SK-N-DZ (cell line): Measurements from ENCODE around the gene IFNA17. TPM values are rescaled to one million over a fixed set of nuclear protein-coding genes. Genes with fewer than 3 reads are reported as not detected.
"Not testable (repeated sequence)": the region's sequence is repeated elsewhere in the genome, so short reads cannot be mapped to it uniquely, and the experiment has no call there.

Experiments used
- DNase-seq: peaks from one replicate; pipeline ENCODE4 v3.0.0-alpha.2; 2015; ENCODE audit warnings: low spot score
- polyA plus RNA-seq, 2 experiments: library from polyadenylated mRNA; depleted of rRNA; stranded (reverse); fragments of >200 nt; gene quantifications; 2 replicates each; pipeline ENCODE4 v1.2.3, GENCODE V29; 2014

IFNA17 gene
- not detected in 2 replicates for polyA plus RNA-seq (2014; cell fraction: cytosol; rRNA removed)
- not detected in 2 replicates for polyA plus RNA-seq (2014; cell fraction: nucleus; rRNA removed)

- no peak for DNase-seq
Measured at GRCh38 chr9:21228122-21228521, at the start of gene IFNA17. TSS of gene IFNA17 (minus strand) at chr9:21228222. CDS start at chr9:21228173, 49 bp downstream.

DNA sequence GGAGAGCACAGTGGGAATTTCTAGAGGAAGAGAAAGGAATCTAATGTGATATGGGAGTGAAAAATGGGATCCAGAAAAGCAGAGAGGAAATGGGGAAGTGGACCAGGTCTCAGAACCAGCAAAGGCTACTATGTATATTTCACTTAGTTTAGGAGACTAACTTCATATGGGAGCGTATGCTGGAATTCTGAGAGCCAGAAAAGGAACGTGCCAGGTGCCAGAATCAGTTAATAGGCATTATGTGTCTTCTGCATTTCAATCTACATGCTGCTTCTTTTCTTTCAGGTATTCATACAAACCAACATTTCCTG is 40.3 kb upstream of the IFNA17 start:
- no peak for DNase-seq

GRCh38 chr9:21267485-21268346 is 39.7 kb upstream of the IFNA17 start:
- no peak for DNase-seq

DNA sequence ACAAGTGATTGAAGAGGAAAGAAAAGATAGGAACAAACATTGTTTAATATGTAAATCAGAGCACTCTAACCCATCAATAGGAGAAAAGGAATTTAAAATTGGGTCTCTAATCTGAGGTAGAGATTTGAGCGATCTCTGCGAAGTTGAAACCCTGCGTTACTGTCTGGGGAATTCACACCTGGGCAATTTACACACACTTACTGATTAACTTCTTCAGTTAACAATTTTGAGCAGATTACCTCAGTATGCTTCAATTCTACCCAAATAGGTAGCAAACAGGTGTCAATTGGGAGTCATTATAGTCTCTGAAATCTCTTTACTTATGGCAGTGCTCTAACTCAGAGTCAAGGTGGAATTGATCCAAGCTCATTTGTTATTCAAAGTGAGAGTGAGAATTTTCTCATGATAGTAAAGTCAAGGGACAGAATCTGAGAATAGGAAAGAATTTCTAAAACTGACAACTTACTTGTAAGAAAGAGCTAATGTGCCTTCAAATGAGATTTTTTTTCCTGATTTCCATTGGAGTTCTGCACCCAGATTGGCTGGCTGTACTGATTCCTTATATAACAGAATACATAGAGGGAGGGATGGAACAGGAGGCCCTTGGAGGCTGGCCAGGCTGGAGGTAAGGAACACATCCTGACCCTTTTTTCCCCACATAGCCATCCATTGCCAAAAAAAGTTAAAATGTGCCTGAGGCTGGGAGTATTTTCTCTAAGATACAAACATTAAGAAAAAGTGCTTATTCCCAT is 38.9 kb upstream of the IFNA17 start:
- DNase-seq: no peak

GRCh38 chr9:21265421-21266189 is 37.6 kb upstream of the IFNA17 start:
- DNase-seq: no peak

DNA sequence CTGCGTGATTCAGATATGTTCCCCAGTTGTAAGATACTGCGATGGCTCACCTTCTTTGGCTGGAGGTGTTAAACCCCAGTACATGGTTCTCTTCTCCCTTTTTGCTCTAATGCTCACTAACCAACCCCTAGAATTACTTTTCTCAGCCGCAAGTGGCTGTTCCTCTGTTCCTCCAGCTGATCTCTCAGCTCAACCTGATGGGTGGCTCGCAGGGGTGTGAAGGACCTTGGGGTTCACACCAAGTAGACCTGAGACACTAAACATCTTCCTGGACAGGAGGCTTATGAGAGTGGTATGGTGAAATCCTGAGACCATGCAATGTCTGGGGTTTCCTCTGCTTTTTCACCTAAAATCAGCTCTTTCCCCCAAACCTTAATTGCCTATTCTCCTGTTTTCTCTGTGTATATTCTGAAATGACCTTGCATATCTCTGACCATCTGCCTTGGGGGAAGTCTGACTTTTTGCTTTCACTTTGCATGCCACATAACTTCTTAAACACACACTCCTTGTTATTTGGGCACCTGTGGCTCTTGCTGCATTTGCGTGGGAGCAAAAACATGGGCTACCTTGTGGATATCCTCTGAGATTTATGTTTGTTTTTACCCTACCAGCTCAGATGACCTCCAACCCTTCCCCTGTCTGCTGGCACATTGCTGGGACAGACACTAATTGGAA is 27.7 kb upstream of the IFNA17 start:
- DNase-seq: no peak

- DNase-seq: no peak
Measured at GRCh38 chr9:21252721-21253547, 24.9 kb upstream of the IFNA17 start.

- DNase-seq: no peak
Measured at GRCh38 chr9:21251638-21252037, 23.6 kb upstream of the IFNA17 start.

GRCh38 chr9:21251190-21251589 is 23.2 kb upstream of the IFNA17 start:
- DNase-seq: no peak

DNA sequence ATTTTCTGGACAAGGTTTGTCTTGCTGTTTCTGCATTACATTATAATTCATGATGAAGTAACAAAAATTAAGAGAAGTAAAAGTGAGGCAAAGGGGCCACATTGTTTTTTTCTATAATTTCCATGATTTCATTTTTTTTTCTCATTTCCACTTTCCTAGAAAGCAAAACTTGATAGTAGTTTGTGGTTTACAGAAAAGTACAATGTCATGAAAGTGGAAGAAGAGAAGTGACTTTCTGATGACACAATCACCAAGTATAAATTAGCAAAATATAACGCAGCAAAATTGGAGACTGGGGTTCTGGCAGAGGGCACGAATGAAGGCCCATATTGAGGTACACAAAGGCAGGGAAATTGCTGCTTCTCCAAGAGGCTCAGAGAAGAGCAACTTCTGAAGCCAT is 16.8 kb upstream of the IFNA17 start:
- DNase-seq: no peak

- no peak for DNase-seq
Measured at GRCh38 chr9:21239911-21240310, 11.9 kb upstream of the IFNA17 start, which contains the start of gene IFNA14. TSS of gene IFNA14 (minus strand) at chr9:21240005. CDS start at chr9:21239935, 70 bp downstream.

DNA sequence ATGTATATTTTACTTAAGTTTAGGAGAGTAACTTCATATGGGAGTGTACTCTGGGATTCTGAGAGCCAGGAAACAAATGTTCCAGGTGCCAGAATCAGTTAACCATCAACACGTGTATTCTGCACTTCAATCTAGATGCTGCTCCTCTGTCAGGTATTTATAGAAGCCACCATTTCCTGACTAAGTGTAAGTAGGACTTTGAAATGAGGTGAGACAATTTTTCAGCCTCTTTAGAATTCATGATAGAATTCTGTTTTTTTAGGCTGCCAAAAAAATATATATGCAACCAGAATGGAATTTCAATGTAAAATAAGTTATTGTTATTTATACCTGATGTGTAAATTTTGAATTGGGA is 8.3 kb upstream of the IFNA17 start:
- not testable (repeated sequence) for DNase-seq

- not testable (repeated sequence) for DNase-seq
Measured at GRCh38 chr9:21235468-21236359, 7.7 kb upstream of the IFNA17 start.

DNA sequence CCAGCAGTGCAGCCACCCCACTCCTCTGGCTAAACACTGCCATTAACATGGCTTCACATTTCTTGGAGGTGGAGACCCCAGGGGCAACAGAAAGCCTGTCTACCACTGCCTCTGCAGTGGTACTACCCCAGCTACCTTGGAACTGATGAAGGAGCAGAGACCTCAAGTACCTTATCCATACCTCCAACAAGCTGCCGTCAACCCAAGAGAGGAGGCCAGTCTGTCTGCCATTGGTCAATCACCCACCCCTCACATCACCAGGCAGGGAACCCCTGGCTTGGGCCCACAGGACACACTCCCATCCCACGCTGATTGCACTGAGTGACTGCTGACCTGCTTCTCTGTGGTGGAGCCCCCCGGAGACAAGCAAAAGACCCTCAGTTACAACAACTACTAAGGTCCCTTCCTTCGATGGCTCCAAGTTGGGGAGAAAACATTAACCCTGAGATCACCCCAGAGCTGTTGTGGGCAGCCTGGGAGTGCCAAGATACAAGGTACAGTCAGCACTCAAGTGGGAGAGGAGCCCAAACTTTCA is 6.2 kb upstream of the IFNA17 start:
- DNase-seq: no peak

DNA sequence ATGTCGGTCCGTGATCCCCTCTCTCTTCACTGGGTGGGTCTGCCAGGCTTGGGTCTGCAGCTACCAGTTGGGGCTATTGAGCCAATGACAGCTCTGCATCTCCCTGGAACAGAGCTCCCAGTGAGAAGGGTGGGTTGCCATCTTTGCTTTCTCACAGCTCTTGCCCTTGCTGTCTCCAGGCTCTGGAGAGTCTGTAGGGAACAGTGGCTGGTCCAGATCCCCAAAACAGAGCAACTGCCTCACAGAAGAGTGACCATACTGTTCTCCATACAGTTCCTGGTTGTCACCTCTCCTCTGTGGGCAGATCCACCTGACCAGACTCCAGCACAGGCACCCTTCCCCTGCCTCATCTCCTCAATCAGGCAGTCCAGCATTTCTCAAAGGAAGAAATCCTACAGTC is 5.2 kb upstream of the IFNA17 start:
- no peak for DNase-seq

DNA sequence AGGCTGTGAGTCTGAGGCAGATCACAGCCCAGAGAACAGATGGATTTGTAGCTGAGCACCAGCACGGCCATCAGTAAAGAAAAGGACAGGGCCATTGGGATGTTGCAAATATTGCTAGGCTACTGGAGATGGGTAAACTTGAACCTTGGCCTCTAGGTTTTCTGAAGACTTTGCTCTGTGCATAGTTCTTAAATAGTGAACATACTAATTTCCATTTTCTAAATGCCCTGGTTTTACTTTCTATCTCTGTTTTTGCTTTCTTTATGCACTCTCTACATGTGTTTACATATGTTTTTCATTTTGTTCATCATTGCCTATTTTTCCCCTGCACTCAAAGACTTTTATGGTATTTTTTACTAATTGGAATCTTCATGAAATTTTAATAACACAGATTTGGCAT is 10.8 kb downstream of the IFNA17 start, which contains the start of gene IFNA16:
Gene IFNA16, minus strand, starts transcription at position 101 of the 400 bp plus-strand sequence. Its CDS starts 6 bp downstream, at position 95.
- DNase-seq: not testable (repeated sequence)

DNA sequence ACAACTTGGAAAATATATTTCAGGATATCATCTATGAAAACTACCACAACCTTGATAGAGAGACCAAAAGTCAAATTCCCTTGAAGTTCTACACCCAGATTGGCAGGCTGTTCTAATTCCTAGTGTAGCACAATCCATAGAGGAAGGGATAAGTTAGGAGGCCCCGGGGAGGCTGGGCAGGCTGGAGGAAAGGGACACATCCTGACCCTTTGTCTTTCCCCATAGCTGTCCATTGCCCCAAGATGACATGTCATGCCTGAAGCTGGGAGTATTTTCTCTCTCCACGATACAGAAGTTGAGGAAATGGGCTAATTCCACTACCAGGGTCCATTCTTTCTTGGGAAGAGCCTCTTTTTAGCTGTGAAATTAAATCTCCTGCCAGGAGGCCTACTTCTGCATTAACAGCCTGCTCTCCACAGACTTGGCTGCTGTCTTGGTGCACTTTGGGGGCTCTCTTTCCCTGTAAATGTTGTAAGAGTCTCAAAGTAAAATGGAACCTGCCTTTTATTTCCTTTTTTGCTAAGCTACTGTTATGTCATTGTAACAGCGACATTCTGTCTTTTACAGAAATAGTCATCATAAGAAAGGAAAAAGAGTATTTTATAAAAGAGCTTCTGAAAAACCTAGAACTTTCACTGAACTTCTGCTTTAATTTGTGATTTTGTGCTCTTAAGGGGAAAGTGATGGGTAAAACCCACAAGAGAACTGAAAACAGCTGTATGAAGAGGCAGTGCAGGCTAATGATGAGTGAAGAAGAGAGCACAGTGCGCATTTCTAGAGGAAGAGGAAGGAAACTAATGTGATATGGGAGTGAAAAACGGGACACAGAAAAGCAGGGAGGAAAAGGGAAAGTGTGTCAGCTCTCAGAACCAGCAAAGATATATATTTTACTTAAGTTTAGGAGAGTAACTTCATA is 14.4 kb downstream of the IFNA17 start:
- not testable (repeated sequence) for DNase-seq

DNA sequence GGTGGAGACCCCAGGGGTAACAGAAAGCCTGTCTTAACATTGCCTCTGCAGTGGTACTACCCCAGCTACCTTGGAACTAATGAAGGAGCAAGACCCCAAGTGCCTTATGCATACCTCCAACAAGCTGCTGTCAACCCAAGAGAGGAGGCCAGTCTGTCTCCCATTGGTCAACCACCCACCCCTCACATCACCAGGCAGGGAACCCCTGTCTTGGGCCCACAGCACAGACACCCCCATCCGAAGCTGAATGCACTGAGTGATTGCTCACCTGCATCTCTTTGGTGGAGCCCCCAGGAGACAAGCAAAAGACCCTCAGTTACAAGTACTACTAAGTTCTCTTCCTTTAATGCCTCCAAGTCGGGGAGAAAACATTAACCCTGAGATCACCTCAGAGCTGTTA is 15.9 kb downstream of the IFNA17 start:
- DNase-seq: not testable (repeated sequence)
